ENCODE measurements around the gene TCFL5. TPM values are rescaled to one million over a fixed set of nuclear protein-coding genes. Genes with fewer than 3 reads are reported as not detected.

Gene TCFL5
- total and polyA plus RNA-seq, 10 donors: 4.1 to 8.8 (median 6.3) TPM

GRCh38 chr20:62804021-62804626, 57.5 kb downstream of the TCFL5 start:
- no peaks in the 10 kb centered on the region for H3K27me3 ChIP-seq (replicated peaks in 1 of 7)
- peak overlapping the region; percentile 89 to 98 (median 94) for H3K27ac ChIP-seq
- intact Hi-C loops (cut with DNase I; ENCODE audit: low total_unique reads): no loop called here
- WGBS, 5 donors: 8 to 15% (median 12%) methylated on average over 17 to 25 of the region's 25 CpGs
- TF ChIP-seq POLR2AphosphoS5 (IDR thresholded peaks at IDR 0.05) (no peak), CTCF (IDR thresholded peaks at IDR 0.05 in 8 of 11, conservative IDR thresholded peaks at IDR 0.05 in 3 of 11) (peak in 2 of 11 experiments; percentile 7 to 16), POLR2A (IDR thresholded peaks at IDR 0.05) (no peak)
- H3K36me3 ChIP-seq: peaks cover 5 to 54% (median 45%) of the 10 kb centered on the region in 6 donors
- peaks cover 20 to 63% (median 47%) of the 10 kb centered on the region in 6 donors for H3K4me1 ChIP-seq
- peak; percentile 89 for DNase-seq
- no peaks in the 10 kb centered on the region for H3K9me3 ChIP-seq
- peak overlapping the region; percentile 75 to 99 (median 94) for H3K4me3 ChIP-seq

GRCh38 chr20:62802026-62802712, 59.5 kb downstream of the TCFL5 start:
- Histone ChIP-seq H3K9me3 (no peaks in the 10 kb centered on the region), H3K36me3 (peaks cover 0 to 49% (median 38%) of the 10 kb centered on the region in 6 donors), H3K4me3 (no peak overlapping the region), H3K4me1 (peaks cover 23 to 62% (median 41%) of the 10 kb centered on the region in 6 donors), H3K27ac (no peak overlapping the region), H3K27me3 (replicated peaks in 1 of 7) (no peaks in the 10 kb centered on the region)
- DNase-seq: no peak
- TF ChIP-seq POLR2AphosphoS5 (IDR thresholded peaks at IDR 0.05) (peak in 1 of 3 donors; percentile 42), POLR2A (IDR thresholded peaks at IDR 0.05) (no peak)
- WGBS, 5 donors: 87 to 92% (median 90%) methylated on average over 22 of the region's 22 CpGs
- intact Hi-C loops (cut with DNase I; ENCODE audit: low total_unique reads): no loop called here

- H3K27me3 ChIP-seq (replicated peaks in 1 of 7): no peaks in the 10 kb centered on the region
- H3K36me3 ChIP-seq: peaks cover 0 to 42% (median 38%) of the 10 kb centered on the region in 6 donors
- no peak for TF ChIP-seq CTCF (IDR thresholded peaks at IDR 0.05 in 8 of 11, conservative IDR thresholded peaks at IDR 0.05 in 3 of 11)
- peak in 1 of 3 donors; percentile 3 for TF ChIP-seq POLR2AphosphoS5 (IDR thresholded peaks at IDR 0.05)
- no peaks in the 10 kb centered on the region for H3K9me3 ChIP-seq
- peaks cover 18 to 58% (median 37%) of the 10 kb centered on the region in 6 donors for H3K4me1 ChIP-seq
- H3K27ac ChIP-seq: no peak overlapping the region
- H3K4me3 ChIP-seq: no peak overlapping the region
- 89 to 94% (median 92%) methylated on average over 12 to 15 of the region's 15 CpGs for WGBS, 5 donors
- DNase-seq: no peak
- intact Hi-C loops (cut with DNase I; ENCODE audit: low total_unique reads): no loop called here
These were observed 60.2 kb downstream of the TCFL5 start for GRCh38 chr20:62801284-62802010.

- no peak for DNase-seq
- TF ChIP-seq POLR2A (IDR thresholded peaks at IDR 0.05): no peak
- TF ChIP-seq CTCF (IDR thresholded peaks at IDR 0.05 in 8 of 11, conservative IDR thresholded peaks at IDR 0.05 in 3 of 11): no peak
- no peak for TF ChIP-seq POLR2AphosphoS5 (IDR thresholded peaks at IDR 0.05)
- Histone ChIP-seq H3K4me3 (no peak overlapping the region), H3K9me3 (no peaks in the 10 kb centered on the region), H3K27me3 (replicated peaks in 1 of 7) (no peaks in the 10 kb centered on the region), H3K27ac (no peak overlapping the region), H3K36me3 (peaks cover 0 to 40% (median 37%) of the 10 kb centered on the region in 6 donors), H3K4me1 (peaks cover 10 to 56% (median 33%) of the 10 kb centered on the region in 6 donors)
- intact Hi-C loops (cut with DNase I; ENCODE audit: low total_unique reads): no loop called here
- 85 to 94% (median 93%) methylated on average over 26 of the region's 26 CpGs for WGBS, 5 donors
These were observed 61.0 kb downstream of the TCFL5 start for GRCh38 chr20:62800314-62801259.

Measured in spleen (tissue), 11 donors.